CD4-positive, alpha-beta T cell treated with Interleukin-15 for 1 hour (primary cell): Measurements from ENCODE around the gene SHOC1.
"Not testable (repeated sequence)": the region's sequence is repeated elsewhere in the genome, so short reads cannot be mapped to it uniquely, and the experiment has no call there.

Experiments
- DNase-seq: peaks from one replicate; pipeline ENCODE4 v3.0.0-alpha.2; 2020

Gene SHOC1

DNA sequence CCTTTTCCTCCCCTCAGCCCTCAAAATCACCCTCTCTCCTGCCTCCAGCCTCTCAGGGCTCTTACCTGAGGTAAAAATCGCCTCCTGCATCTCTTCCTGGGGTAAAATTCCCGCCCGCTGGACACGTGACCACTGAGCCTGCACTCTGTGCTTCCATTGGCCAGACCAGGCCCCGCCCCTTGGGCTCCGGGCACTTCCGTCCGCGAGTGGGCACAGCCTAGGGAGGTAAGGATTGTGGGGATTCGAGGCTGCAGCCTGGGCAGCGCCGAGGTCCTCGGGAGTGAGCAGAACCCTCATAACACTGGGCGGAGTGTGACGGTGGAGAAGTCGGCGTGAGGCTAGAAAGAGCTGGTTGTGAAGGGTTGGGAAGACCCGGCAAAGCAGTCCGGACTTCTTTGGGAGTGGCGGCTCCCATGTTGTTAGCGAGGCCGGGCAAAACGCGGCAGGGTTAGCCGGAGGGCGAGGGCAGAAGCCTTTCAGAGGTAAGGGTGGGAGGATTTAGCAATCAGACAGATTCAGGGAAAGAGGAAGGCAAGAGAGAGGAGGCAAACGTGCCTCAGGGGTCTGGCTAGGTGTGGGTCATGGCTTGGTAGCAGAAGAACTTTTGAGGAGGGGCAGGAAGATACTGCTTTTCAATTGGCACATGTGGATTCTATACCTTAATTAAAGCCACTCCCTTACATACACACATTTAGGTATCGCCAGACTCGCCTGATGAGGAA lies at the start of gene SHOC1:
SHOC1 (minus strand) TSS at position 103 of the 722 bp plus-strand sequence. CDS start 3,519 bp downstream, outside the sequence.
- DNase-seq = no peak

DNA sequence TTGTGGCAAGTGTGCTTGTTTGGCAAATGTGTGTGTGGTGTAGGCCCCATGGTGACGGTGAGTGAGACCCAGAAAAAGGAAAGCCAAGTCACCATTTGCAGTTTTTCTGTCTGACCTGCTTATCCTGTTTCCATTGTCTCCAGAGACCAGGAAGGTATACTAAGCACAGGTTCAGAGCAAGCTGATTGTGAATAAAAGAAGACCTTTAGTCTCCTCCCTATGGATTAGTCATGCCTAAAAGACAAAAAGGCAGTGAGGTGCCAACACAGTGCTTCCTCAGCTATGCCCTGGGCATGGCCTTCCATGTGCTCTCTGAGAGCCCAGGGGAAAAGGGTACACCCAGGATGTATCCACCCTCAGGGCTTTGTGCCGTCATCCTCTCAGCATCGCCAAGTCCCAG lies 49.2 kb upstream of the SHOC1 start:
- DNase-seq = no peak

DNA sequence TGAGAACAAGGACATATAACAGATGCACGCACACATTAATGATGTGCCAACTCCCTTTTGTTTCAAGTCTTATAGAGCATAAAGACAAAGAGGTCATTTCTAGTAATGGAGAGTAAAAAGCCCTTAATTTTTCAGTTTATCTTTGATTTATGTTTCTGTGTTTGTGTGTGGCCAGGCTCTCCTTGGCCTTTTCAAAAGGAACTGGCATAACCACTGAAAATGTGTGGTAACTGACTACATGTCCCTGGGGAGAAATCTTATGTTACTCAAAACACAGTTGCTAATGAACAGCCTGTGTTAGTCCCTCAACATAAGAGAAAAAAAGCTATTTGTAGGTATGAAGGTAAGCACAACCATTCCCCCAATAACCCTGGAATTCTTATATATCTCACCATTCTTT lies 47.6 kb upstream of the SHOC1 start:
- no peak for DNase-seq

DNA sequence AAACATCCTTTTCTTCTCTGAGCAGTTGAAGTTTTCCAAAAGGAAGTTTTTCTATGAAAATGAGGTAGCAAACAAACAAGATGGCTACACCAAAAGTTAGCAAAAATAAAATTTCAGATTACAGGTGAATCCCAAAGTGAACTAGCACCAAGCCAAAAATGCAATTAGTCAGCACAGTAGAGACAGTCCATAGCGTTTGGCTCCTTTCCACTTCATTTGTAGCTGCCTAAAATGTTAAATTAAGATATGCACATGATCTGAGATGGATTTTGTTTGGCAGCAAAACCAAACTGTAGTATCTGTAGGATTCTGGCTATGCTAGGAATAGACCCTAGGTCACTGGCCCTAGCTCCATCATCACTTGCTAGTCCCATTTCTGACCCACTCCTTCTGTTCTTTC lies 45.7 kb upstream of the SHOC1 start:
- DNase-seq = no peak

DNA sequence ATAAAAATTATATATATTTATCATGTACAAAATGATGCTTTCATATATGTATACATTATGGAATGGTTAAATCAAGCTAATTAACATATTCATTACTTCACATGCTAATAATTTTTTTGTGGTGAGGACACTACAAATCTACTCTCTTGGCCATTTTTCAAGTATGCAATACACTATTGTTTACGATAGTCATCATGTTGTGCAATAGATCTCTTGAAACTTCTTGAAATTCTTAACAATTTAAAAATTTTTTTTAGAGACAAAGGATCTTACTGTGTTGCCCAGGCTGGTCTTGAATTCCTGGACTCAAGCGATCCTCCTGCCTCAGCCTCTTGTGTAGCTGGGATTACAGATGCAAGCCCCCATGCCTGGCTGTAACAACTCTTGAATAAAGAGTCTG lies 45.2 kb upstream of the SHOC1 start:
- no peak for DNase-seq

DNA sequence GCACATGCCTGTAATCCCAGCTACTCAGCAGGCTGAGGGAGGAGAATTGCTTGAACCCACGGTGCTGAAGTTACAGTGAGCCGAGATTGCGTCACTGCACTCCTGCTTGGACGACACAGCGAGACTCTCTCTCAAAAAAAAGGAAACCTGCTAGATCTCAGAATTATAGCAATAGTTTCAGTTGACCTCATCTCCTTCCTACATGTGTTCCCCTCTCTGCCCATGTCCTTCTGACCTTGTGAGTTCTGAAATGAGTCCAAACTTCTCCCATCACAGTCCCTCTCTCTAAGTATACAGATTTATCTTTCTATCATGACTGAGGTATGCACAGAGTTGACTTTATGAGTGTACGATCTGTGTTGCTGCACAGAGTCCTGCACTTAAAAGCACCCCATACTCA lies 44.6 kb upstream of the SHOC1 start:
- no peak for DNase-seq

DNA sequence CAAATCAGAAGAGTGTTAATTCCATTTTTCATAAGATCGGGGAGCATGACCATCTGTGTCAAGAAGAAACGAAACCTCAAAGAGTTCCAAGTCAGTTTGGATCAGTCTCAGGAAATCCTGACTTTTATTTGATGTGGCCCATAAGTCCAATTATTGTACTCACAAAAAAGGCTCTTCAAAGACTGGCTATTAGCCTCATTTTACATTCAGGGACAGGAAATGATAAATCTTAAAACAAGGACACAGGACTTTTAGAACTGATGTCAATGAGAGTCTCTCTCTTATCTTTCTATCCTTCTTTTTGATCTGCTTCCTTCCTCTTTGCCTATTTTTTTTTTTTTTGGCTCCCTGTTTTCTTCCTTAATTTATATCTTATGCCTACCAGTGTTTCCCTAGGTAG lies 43.7 kb upstream of the SHOC1 start:
- no peak for DNase-seq

DNA sequence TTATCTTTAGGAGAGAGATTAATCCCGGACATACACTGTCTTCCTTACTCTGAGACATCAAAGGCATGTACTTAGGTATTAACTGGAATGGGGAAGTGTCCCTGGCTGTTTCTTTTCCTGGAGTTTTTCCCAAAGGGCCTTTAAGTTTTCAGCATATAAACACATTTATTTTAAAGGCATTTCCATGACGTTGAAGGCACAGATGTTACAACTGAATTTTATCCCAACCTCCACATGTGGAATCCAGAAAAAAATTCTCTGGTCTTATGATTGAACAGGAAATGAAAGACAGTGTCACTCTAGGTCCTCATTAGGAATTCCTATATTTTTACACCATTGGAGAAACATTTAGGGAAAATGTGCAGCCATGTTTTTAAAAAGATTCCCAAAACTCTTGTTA lies 41.6 kb upstream of the SHOC1 start:
- DNase-seq = no peak

DNA sequence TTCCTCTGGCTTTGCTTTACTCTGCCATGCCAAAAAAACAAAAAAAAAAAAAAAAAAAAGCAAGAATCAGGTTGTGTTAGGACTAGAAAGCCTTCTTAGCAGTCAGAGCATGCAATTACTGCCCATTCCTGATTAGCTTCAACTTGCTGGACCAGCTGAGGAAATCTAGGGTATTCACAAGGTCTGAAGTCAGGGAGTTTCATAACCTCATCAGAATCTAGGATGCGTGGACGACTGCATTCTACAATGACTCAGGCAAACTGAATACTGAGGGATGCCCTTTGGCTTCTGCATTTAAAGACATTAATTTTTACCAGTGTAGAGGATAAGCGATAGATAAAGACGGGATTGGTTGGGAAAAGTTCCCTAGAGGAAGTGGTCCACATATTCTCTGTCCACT lies 39.2 kb upstream of the SHOC1 start:
- no peak for DNase-seq

DNA sequence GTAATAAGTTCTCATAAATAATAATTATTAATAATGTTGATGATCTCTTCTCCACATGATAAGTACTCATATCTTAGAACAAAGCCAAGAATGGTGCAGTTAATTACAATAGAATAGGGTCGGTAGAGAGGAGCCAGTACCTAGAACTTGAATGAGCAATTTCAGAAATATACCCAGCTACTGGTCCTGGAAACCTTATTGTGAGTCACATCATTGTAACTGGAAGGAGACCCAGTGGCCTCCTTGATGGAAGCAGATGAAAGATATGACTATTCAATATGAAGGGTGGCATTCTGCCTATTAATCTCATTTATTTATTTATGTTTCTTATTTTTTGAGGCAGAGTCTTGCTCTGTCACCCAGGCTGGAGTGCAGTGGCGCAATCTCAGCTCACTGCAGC lies 37.7 kb upstream of the SHOC1 start:
- no peak for DNase-seq

DNA sequence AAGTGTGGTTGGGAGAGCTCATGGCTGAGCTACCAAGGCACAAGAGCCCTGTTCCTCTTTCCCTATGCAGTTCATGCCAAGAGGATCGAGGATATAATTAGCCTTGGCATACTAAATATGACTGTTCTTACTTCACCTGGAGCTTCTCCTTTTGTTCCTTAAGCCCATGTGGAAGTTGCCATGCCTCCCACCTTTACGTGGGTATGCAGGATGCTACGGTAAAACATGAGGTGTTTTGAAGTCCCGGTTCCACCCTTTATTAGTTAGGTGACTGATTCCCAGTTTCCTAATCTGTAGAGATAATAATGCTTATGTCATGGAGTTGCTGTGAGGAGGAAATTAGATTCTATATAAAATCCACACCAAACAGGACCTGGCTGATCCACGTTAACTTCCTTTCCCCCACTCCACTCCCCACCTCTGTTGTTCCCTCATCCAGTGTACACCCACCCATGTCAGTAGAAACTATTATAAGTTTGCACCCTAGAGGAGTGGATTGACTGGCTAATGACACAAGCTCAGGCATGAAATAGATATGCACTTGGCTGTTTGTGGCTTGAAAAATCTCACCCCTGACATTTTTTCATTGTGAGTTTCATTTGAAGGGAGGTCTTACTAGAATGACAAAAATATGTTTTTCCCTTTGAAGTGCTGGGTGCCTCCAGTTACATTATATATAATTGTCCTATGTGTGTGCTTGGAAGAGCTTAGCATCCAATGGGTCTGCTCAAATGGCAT lies 36.8 kb upstream of the SHOC1 start:
- no peak for DNase-seq

DNA sequence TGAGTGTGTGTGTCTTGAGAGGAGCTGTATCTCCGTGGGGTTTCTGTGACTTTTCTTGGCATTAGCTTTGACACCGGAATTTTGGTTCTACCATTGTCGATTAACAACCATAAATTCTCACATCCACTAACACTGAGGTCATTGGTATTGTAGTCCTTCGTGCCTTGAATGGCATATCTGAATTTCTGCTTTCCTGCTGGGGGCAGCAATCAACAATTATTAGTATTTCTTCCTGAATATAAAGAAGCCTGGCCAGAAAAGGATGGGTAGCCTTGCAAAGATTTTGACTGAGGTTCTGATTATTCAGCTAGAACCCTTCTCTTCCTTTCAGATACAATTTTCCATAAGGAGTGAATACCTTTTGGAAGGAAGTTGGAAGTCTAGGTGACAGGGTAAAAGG lies 33.5 kb upstream of the SHOC1 start:
- DNase-seq = no peak

DNA sequence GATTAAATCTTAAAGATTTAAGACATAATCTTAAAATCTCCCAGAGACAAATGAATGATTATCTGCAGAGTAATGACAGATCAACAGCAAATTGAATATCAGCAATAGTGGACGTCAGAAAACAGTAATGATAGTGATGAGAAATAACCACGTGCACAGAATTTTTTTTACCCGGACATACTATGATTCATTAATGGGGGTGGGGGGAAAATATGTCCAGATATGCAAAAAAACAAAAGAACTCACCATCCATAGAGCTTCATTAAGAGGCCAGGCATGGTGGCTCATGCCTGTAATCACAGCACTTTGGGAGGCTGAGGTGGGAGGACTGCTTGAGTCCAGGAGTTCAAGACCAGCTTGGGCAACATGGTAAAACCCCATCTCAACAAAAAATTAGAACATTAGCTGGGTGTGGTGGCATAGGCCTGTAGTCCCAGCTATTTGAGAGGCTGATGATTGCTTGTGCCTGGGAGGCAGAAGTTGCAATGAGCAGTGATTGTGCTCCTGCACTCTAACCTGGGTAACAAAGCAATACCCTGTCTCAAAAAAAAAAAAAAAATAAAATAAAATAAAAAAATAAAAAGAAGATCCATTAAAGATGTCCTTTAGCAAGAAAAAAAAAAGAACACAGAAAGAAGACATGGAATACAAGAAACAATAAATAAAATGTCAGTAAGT lies 30.9 kb upstream of the SHOC1 start:
- DNase-seq = no peak

DNA sequence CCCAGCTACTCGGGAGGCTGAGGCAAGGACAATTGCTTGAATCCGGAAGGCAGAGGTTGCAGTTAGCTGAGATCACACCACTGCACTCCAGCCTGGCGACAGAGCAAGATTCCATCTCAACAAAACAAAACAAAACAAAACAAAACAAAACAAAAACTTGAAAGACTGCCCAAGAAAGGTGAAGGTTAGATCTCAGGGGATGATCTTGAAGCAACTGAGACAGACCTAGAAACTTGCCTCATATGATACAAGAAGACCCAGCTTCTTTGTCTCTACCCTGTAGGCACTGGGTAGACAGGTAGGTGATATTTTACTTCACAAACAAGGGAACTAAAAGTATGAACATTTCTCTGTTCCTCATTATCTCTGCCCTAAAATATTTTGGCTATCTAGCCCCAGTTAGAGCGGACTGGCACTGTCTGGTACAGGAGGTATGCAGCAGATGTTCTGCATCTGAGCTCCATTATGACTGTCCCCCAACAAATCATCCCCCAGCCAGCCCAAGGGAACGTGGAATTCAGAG lies 26.3 kb upstream of the SHOC1 start:
- DNase-seq = no peak

DNA sequence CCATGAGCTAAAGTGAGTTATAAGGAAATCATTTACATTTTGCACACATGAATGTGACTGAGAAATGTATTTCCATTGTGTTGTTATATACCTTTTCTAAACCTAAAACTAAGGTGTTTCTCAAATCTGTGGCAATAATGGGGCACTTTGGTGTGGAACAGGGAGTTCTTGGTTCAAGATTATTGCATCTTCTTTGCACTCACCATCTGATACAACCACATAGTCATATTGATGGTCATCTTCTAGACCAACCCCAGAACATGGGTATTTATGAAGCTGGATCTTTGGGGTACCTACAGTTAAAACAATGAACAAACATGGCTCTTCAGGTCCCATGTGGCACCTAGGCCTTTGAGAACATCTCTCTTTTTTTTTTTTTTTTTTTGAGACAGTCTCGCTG lies 24.6 kb upstream of the SHOC1 start:
- DNase-seq = no peak

DNA sequence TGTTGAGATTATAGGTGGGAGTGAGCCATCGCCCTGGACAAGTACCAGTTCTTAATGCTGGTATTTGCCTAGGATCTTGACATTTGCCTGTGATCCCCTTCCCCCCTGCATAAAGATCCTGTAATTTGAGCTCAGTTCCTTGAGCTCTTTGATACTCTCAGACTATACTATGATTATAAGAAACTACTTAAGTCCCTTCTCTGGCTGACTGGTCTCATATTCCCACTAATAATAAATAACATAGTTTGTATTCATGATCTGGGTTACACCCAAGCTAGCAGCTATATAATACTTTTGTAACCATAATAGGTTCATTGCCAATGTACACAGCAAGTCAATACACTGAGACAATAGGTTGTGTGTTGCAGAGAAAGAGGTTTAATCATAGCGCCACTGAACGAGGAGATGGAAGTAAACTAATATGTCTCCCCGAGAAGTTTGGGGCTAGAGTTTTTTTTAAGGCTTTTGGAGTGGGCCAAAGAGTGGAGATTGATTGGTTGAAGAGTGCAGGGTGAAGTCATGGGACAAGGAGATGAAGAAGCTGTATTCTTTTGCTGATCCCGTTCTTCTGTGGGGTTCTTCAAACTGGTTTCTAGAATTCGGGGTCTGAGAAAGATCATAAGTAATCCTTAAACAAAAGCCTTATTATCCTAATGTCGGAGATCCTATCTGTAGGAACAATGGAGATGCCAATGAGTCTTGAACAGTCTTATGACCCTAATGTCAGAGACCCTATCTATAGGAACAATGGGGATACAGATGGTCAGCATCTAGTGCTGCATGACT lies 20.7 kb upstream of the SHOC1 start:
- no peak for DNase-seq

DNA sequence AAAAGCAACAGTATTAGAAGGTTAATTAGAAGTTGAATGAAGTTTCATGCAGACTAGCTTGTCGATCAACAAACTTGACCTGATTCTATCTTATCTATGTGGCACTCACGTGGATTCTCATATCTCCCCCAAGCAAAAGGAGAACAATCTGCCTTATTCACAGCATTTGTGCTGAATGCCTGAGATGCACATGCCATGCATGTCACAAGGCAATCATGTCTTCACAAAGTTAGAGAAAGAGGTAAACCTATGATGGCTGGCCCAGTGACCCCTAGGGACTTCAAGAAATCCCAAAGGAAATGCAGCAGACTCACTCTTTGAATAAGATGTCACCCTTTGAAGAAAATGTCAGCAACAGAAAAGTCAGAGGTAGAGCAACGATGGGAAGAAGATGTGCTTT lies 17.6 kb upstream of the SHOC1 start:
- DNase-seq = no peak

DNA sequence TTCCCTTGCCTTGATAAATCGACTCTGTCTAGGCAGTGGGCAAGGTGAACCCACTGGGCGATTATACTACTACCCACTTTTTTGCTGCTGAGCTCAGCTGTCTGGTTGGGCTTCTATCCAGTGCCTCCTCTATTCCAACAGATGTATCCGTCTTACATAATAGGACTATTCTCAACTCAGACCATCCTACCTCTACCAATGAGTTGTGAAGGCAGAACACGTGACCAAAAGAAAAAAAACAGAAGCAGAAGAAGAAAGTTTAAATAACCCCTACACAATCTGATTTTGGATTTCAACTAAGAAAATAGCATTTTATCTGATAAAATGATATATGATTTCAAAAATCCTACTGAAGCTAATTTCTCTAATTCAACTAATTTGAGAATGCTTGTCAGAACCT lies 16.2 kb upstream of the SHOC1 start:
- DNase-seq = no peak

DNA sequence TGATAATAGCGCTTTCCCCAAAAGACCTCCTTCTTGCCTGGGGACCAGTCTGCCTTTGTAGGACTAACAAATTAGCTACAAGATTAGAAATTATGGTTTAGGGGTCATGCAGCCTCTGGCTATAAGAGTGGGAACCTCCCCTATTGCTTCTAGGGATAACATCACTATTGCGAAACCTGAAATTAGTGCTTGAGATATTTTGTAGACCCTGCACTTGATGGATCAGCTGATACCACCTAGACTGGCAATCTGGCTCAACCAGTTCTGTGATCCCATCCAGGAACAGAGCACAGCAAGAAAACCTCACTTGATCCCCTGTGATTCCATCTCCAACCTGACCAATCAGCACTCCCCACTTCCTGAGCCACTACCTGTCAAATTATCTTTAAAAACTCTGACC lies 15.7 kb upstream of the SHOC1 start:
- DNase-seq = not testable (repeated sequence)

DNA sequence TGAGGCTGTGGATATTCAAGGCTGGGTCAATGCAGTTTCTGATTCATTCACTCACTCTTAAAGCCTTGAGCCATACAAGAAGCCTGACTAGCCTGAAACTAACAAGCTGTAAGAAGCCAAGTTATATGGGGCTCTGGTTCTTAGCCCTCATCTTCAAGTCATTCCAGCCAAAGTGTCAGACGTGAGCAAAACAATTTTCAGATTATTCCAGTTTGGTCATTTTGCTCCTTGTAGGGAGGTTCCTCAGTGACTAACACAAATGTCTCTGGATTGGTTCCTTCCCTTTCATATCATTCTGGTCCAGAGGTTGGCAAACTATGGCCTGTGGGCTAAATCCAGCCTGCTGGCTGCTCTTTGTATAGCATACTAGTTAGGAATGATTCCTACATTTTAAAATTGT lies 12.5 kb upstream of the SHOC1 start:
- no peak for DNase-seq

DNA sequence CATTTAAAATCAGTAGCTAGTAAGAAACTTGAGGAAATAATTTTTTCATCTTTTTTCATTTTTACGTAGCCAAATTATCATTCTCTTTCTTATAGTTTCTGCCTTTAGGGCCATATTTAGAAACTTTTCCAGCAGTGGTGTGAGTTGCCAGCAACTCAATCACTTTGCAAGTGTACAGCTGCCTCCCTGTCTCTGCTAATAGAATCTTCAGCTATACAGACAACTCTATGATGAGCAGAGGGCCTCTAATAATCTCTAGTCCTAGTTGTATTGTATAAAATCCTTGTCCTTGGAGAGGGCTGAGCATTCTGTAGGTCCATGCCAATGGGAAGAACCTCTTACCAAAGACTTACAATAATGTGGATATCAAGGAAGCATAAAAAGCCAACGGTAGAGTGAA lies 11.5 kb upstream of the SHOC1 start:
- DNase-seq = no peak

DNA sequence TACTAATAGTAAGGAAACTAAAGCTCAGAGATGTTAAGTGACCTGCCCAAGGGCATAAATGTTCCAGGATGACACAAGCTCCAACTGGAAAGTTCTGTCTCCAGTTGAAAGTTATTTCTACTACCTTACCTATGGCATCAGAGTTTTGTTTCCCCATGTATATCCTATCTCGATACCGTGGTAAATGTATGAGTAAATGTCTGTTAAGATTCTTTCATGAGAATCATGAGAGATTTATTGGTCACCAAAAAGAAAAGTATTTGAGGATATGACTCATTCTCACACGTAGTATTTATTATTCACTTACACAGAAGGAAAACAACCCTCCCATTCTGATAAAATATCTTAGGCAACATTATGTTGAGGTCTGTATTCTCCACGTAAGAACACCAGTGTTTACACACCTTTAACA lies 11.1 kb upstream of the SHOC1 start:
- no peak for DNase-seq

DNA sequence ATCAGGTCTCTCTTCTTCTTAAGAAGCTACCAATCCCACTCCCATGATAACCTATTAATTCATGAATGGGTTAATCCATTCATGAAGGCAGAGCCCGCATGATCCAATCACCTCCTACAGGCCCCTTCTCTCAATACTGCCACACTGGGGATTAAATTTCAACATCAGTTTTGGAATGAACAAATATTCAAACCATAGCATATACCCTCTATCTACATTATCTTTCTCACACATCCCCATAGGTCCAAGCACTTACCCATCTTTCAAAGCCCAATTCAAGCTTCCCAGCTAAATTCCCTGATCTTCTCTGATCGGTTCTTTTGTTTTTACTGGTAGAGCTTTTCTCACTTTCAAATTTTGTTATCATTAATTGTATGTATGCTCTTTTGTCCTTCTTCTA lies 10.5 kb upstream of the SHOC1 start:
- no peak for DNase-seq
